Measurements from ENCODE around the gene EPB41L2.

EPB41L2 gene

DNA sequence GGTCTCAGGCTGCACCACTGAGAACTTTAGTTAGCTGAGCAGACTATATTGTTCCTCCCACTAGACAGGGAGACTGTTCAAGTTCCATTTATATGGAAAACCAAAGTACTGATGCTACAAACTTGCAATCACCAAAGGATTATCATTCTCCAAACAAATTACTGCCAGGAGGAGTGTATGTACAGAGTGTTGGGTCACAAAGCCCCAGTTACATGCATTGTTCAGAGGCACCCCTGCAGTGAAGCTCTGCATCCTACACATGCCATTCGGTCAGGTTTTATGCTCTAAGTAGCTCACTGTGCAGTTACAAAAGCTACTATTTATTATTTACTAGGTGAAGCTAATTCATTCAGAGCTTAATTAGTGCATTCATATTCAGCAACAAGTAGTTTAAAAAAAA lies 160.0 kb downstream of the EPB41L2 start:
- DNase-seq = no peak

DNA sequence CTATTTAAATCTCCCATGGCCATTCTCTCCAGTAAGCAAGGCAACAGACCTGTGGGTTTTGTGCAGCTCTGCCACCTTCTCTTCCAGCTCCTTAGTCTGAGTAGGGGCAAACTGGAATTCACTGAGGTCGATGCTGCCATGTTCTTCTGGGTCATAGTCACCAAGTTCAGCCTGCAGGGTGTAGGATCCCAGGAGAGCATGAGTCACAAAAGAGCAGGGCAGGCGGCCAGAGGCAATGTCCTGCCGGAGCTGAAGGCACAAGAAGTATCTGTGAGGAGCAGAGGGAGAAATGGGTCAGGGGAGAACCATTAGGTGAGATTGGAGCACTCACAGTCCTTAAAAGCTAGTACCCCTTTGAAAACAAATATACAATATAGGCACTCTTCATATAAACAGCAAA lies 162.1 kb downstream of the EPB41L2 start:
- no peak for DNase-seq

- no peak for DNase-seq
Measured at GRCh38 chr6:130896249-130896648, 166.8 kb downstream of the EPB41L2 start.

DNA sequence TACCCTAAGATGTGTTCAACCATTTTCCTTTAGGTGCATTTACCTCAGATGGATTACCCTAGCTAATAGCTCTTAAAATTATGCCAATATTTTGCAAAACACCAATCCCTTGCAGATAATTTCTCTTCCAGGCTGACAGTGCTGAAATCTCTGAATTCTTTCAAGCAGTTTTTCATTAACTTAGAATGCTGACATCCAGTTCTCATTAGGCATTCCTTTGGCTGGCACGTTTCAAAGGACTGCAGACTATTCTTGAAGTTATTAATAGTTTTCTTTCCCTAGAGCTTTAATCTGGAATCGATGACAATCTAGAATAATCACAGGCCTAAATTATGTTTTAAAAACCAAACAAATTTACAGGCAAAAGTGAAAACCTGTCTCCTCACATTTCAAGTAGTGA lies 167.5 kb downstream of the EPB41L2 start:
- DNase-seq = no peak

DNA sequence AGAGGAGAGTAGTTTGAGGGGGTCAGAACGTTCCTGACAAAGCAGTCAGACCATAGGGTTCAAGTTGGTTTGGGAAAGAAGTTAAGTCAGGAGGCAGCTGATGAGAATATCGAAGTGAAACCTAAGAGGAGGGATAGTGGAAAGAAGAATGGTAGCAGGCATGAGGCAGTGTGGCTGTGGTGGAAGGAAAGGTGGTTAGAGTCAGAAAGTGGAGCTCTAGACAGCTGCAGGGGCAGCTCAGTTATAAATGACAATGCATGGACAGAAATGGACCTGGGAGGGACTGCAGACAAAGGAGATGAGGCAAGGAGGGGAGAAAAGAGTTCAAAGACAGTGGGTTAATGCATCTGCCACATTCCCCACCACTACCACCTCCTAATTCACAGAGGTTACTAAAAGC lies 169.3 kb downstream of the EPB41L2 start:
- no peak for DNase-seq

DNA sequence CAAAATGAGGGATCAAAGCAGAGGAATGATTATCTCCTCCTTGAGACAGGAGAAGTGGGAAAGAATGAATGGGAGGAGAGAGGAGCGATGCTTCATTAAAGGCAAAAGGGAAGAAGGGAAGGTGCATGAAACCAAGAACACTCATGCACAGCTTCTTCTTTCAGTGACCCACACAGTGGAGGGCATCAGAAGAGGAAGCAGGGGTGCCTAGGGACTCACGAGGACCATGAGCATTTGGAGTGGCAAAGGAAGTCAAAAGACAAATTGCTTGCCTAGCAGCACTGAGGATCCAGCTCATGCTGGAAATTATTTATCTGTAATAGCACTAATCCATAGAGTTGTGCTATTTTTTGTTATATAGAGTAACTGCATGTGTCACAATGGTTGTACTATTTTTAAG lies 169.8 kb downstream of the EPB41L2 start:
- DNase-seq = no peak

DNA sequence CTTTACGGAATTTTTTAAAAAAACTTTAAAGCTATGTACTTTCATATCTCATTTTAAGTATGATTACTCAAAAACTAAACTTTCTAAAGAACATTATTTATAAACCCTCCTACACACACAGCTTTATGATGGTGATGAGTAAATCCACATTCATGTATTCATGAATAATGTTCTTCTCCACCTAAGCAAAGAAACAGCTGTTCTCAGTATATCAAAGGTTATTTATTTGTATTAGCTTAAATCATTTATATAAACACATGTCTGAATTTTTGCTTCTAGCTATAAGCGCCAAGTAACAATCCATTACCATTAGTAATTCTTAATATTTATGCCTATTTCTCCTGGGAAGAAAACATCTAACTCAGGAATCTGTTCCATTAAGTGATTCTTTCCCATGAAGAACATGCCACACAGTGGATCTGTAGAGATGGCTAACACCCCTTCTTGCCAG lies 172.5 kb downstream of the EPB41L2 start:
- DNase-seq = no peak

DNA sequence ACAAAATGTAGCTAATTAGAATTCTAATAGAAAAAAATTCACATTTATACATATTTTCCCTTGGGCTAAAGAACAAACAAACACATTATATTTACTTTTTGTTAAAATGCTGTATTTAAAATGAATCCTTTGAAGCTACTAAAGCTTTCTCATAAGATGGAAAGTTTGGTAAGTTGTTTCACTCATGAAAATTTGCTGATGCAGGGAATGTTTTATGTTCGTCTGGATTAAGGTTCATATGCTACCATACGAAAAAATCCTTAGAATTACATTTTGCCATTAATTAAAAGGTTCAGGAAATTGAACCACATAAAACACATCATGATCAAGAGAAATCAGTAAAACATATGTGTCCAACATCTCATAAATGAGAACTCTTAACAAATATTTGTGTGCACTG lies 173.6 kb downstream of the EPB41L2 start:
- DNase-seq = no peak

DNA sequence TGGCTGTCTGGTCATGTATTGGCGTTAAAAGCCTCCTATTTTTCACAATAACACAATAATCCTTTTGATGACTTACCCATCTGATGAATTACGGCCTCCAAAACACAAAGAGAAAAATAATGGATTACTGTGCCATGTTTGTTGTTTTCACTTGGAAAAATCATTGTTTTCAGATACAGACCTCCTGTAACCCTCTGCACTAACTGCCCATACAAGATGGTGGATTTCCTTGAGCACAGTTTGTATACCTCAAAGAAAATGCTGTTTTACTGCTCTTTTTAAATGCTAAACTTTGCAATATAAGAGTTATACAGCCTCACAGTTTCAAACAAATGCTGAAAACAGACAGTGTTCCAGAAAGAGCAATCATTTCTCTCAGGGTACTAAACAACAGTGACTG lies 174.8 kb downstream of the EPB41L2 start:
- DNase-seq = no peak

- DNase-seq = no peak
Measured at GRCh38 chr6:130886966-130887365, 176.1 kb downstream of the EPB41L2 start.

- DNase-seq = peak; percentile 40
Measured at GRCh38 chr6:130885392-130886192, 177.5 kb downstream of the EPB41L2 start.

DNA sequence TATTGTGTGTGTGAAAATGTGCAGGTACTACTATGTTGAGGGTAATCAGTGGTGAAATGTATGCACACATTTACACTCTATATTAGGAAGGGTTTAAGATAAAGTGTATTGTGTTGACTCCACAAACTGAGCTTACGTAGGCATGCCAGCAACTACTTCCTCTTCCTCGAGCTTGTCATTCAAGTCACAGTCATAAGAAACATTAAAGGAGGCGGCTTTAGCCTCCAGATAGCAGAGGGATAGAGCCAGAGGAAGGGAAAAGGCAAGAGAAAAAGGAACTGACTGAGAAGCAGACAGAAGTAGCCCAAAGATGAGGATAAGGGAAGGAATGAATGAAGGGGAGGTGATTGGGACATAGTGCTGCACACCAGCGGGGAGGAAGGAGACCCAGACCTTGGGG lies 180.7 kb downstream of the EPB41L2 start:
- DNase-seq = no peak

DNA sequence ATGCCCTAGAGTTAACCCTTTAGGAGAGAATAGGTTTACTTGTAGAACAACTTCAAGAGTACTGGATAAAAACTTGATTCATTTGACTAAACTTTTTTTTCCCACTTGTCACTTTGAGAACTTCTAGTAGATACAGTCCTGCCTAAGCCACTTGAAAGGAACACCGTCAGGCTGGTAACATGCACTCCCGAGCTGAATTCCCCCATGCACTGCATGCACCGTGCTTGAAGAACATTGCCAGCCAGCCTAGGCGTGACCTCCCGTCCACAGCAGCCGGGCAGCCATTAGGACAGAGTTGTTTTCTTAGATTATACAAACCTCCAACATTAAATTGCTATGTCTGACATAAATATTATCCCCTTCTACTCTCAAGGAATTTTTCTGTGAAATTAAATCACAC lies 183.2 kb downstream of the EPB41L2 start:
- DNase-seq = no peak

DNA sequence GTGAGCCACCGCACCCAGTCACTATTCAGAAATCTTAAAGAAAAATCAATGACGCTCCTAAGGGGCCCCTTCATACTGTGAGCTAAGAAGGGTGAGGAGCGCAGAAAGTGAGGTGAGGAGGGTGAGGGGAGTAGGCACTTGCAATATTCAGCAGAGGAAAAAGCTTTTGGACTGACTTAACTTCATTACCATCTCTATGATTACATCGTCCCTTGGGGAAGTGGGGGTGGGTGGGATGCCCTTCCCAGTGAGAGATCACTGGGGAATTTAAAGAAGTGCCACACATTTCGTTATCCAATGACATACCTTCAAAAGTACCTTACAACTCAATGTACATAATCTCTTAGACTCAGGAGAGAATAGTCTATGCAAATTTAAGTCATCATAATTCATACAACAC lies 189.3 kb downstream of the EPB41L2 start:
- DNase-seq = no peak

DNA sequence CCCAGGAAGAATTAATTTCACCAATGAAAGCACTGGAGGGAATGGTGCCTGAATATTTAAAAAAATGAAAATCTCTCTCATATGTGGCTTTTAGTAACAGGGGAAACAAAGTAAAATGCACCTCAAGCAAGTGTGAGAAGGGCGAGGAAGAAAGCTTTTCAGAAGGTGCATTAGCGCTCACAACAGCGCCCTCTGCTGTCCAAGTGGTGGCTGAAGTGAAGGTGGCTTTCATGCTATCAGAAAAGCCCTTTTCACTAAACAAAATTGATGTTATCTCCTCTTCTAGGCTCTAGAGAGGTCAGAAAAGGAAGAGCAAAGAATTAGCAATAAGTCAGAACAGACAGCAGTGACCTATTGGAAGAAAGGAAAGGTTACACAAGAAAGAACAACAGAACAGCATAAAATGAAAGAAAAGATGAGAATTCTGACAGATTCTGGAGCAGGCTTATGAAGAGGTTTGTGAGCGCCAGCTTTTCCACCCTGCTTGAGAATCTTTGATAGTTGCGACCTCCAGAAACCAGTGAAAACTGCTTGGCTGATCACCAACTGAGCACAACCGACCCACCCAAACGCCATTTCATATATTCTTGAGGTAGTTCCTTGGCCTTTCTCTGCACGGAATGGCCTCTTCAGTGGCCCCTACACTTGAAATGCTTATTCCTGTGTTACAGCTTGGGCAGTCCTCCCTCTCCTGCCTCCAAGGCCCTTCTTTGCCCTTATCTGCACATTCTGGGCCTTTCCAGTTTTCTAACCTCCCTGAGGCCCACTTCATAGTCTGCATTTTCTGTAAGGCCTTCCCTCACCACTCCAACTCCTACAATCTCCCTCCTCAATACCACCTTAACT lies 190.6 kb downstream of the EPB41L2 start:
- DNase-seq = no peak

GRCh38 chr6:130870179-130870880 lies 192.7 kb downstream of the EPB41L2 start:
- DNase-seq = no peak

DNA sequence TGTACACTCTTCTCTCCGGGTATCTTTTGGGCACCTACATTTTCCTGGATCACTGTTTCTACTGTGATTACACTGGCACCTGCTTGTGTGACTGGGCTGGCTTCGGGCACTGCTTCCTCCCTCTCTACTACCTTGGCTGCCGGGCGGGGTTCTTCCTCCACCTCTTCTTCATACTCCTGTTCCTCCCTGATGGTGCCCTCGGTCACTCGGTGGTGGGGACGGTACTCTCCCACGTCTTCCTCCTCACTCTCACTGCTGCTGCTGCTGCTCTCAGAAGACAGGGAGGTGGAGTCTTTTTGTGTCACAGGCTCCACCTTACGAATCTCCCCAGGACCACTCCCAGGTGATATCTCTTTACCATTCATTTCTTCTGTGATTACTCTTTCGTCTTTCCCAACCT lies 193.4 kb downstream of the EPB41L2 start:
- DNase-seq = no peak

GRCh38 chr6:130865793-130866192 lies 197.3 kb downstream of the EPB41L2 start:
- DNase-seq = no peak

DNA sequence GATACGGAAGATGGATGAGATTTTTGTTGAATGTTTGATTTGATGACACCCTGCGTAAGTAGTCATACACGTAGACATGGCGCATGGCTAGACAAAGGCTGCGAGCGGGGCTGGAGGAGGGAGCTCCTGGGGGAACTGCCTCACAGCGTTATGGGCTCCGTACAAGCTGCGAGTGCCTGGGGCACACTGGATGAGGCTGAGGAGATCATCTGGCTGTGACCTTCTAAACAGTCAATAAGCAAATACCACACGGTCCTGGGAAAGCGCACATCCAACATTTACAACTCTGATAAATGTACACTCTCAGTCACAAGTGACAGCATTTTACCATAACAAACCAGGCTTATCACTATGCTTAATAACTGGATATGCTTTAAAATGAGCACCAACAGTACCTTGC lies 198.7 kb downstream of the EPB41L2 start:
- no peak for DNase-seq

- no peak for DNase-seq
Measured at GRCh38 chr6:130863415-130864230, 199.4 kb downstream of the EPB41L2 start.

- DNase-seq = no peak
Measured at GRCh38 chr6:130862370-130862769, 200.7 kb downstream of the EPB41L2 start.

GRCh38 chr6:130859161-130859867 lies 203.7 kb downstream of the EPB41L2 start:
- DNase-seq = no peak

Data from DMS79 treated with DMSO at 0.1 percent for 48 hours (cell line).